Body of pancreas (tissue), 4 donors: ENCODE data around the gene PITX2. TPM values are rescaled to one million over a fixed set of nuclear protein-coding genes. Genes with fewer than 3 reads are reported as not detected.

Experiments used
- ATAC-seq: fragments of 150-250 bp; one replicate; pipeline ENCODE4 v1.9.1; 2016
- DNase-seq, 4 donors: peaks; one replicate each; pipeline ENCODE4 v3.0.0-alpha.2; 2019
- H3K27ac ChIP-seq, 4 donors: fragments of 200-600 bp; sonication (generic); 1 replicate in 3 of 4; 2 replicates in 1 of 4; pipeline versions ENCODE4 v1.5.1 to v1.6.1; 2016 to 2019; ENCODE audit warnings: mild to moderate bottlenecking in 1 of 4, mixed read lengths in 1 of 4, moderate library complexity in 1 of 4
- H3K27me3 ChIP-seq, 2 donors: fragments of 200-600 bp; sonication (generic); one replicate each; pipeline ENCODE4 v1.6.0; 2016; ENCODE audit warnings: mild to moderate bottlenecking in 1 of 2
- H3K36me3 ChIP-seq, 2 donors: fragments of 200-600 bp; sonication (generic); replicated peaks in 1 of 2; 2 replicates each; pipeline ENCODE4 v1.5.1; 2016; ENCODE audit warnings: low read depth in 2 of 2; ENCODE audit not compliant: insufficient read depth in 1 of 2
- H3K4me1 ChIP-seq: fragments of 200-600 bp; sonication (generic); one replicate; pipeline ENCODE4 v1.6.0; 2016
- H3K4me3 ChIP-seq, 2 donors: fragments of 200-600 bp; sonication (generic); 1 replicate in 1 of 2; 2 replicates in 1 of 2; pipeline ENCODE4 v1.5.1; 2016 to 2019
- H3K9me3 ChIP-seq, 3 donors: fragments of 200-600 bp; sonication (generic); 1 replicate in 2 of 3; 2 replicates in 1 of 3; pipeline ENCODE4 v1.5.1; 2016
- CTCF ChIP-seq, 7 experiments: fragments of 450-650 bp in 4 of 7; fragments of 200-600 bp in 3 of 7; sonication (generic) in 3 of 7; IDR thresholded peaks; one replicate each; pipeline ENCODE4 v1.5.1; 2016 to 2019; ENCODE audit warnings: antibody characterized with exemption in 7 of 7
- POLR2A ChIP-seq, 3 donors: fragments of 450-650 bp; IDR thresholded peaks; one replicate each; pipeline ENCODE4 v1.6.1; 2016; ENCODE audit warnings: antibody characterized with exemption in 3 of 3, mild to moderate bottlenecking in 2 of 3
- whole genome bisulfite sequencing, 2 donors: methylation state at CpG; one replicate each; pipeline ENCODE4 v1.1.5; 2017; 5-methylcytosine and 5-hydroxymethylcytosine counted together
- intact Hi-C: fragments of 100-400 bp; cut with DNase I; formaldehyde crosslinking; loops from one replicate; pipeline ENCODE4 v1.15.1; 2023
- total RNA-seq, 2 donors: library from RNA; depleted of rRNA; stranded (reverse); fragments of >200 nt; gene quantifications; one replicate each; pipeline ENCODE4 v1.1.0, GENCODE V29; 2016

Gene PITX2
- total RNA-seq, 2 donors from 2014 or later: not detected

- H3K9me3 ChIP-seq: no peaks in the 10 kb centered on the region
- intact Hi-C loops: no loop called here
- DNase-seq: no peak
- H3K4me1 ChIP-seq: peaks cover 14% of the 10 kb centered on the region
- no peak overlapping the region for H3K27ac ChIP-seq
- WGBS, 2 donors: 6 to 7% methylated on average over 9 of the region's 9 CpGs
- H3K4me3 ChIP-seq: no peak overlapping the region
- ATAC-seq: no peak
- H3K27me3 ChIP-seq: peaks cover 0 to 42% of the 10 kb centered on the region in 2 donors
- TF ChIP-seq POLR2A (IDR thresholded peaks at IDR 0.05) (no peak), CTCF (IDR thresholded peaks at IDR 0.05) (no peak)
- H3K36me3 ChIP-seq: no peaks in the 10 kb centered on the region
Observed at GRCh38 chr4:110640576-110640975, 17.7 kb upstream of the PITX2 start.

GRCh38 chr4:110639207-110640090 lies 16.6 kb upstream of the PITX2 start:
- no peak for ATAC-seq
- intact Hi-C loops: loop anchor here (10.0 kb wide), 1 partner anchor 645 kb away; no protein-coding TSS in a partner anchor
- DNase-seq: no peak
- TF ChIP-seq POLR2A (IDR thresholded peaks at IDR 0.05): no peak
- Histone ChIP-seq H3K4me1 (peaks cover 14% of the 10 kb centered on the region), H3K27me3 (peaks cover 0 to 48% of the 10 kb centered on the region in 2 donors), H3K9me3 (no peaks in the 10 kb centered on the region), H3K36me3 (no peaks in the 10 kb centered on the region), H3K4me3 (no peak overlapping the region), H3K27ac (no peak overlapping the region)
- 8 to 14% methylated on average over 34 of the region's 34 CpGs for WGBS, 2 donors

GRCh38 chr4:110638089-110638746 lies 15.3 kb upstream of the PITX2 start:
- no peak for DNase-seq
- ATAC-seq: no peak
- H3K4me3 ChIP-seq: no peak overlapping the region
- no peak overlapping the region for H3K27ac ChIP-seq
- H3K36me3 ChIP-seq: no peaks in the 10 kb centered on the region
- no peak for TF ChIP-seq POLR2A (IDR thresholded peaks at IDR 0.05)
- no peak for TF ChIP-seq CTCF (IDR thresholded peaks at IDR 0.05)
- H3K9me3 ChIP-seq: no peaks in the 10 kb centered on the region
- intact Hi-C loops: loop anchor here (10.0 kb wide), 1 partner anchor 647 kb away; no protein-coding TSS in a partner anchor
- WGBS, 2 donors: 10% methylated on average over 10 of the region's 10 CpGs
- H3K4me1 ChIP-seq: peaks cover 21% of the 10 kb centered on the region
- peaks cover 0 to 60% of the 10 kb centered on the region in 2 donors for H3K27me3 ChIP-seq

GRCh38 chr4:110637408-110638088 lies 14.7 kb upstream of the PITX2 start:
- 9 to 10% methylated on average over 35 of the region's 35 CpGs for WGBS, 2 donors
- Histone ChIP-seq H3K27me3 (peaks cover 0 to 66% of the 10 kb centered on the region in 2 donors), H3K36me3 (no peaks in the 10 kb centered on the region), H3K9me3 (no peaks in the 10 kb centered on the region), H3K4me3 (no peak overlapping the region), H3K4me1 (peaks cover 23% of the 10 kb centered on the region), H3K27ac (no peak overlapping the region)
- no peak for DNase-seq
- intact Hi-C loops: loop anchor here (10.0 kb wide), 1 partner anchor 647 kb away; no protein-coding TSS in a partner anchor
- no peak for ATAC-seq
- TF ChIP-seq POLR2A (IDR thresholded peaks at IDR 0.05) (no peak), CTCF (IDR thresholded peaks at IDR 0.05) (no peak)
